B cell (primary cell): ENCODE measurements around the gene LSMEM2. TPM values are rescaled to one million over a fixed set of nuclear protein-coding genes. Genes with fewer than 3 reads are reported as not detected.

Experiments
- ATAC-seq: fragments of 200-7000 bp; cut with Tn5 transposase; one replicate; pipeline ENCODE4 v1.10.0; 2021; ENCODE audit warnings: low read depth, mild to moderate bottlenecking, moderate number of reproducible peaks, moderate library complexity
- CTCF ChIA-PET: fragments of 350-600 bp; sonication (Branson Sonifier 250); formaldehyde crosslinking; loops from one replicate; lab custom pipeline; 2021; ENCODE audit warnings: antibody characterized with exemption, inconsistent platforms; lab: Charles Lee
- POLR2A ChIA-PET: fragments of 350-600 bp; sonication (Branson Sonifier 250); formaldehyde crosslinking; loops from one replicate; lab custom pipeline; 2021; ENCODE audit warnings: antibody characterized with exemption; lab: Charles Lee
- DNase-seq: peaks from one replicate; pipeline ENCODE4 v3.0.0; 2013
- H2AFZ ChIP-seq: 2 replicates; pipeline ENCODE4 v1.6.1; 2012; ENCODE audit warnings: mild to moderate bottlenecking, low read depth, low read length; ENCODE audit not compliant: insufficient read depth, poor library complexity, severe bottlenecking
- H3K27ac ChIP-seq, 2 donors: 1 replicate in 1 of 2; 2 replicates in 1 of 2; pipeline ENCODE4 v1.5.1; 2012 to 2013; ENCODE audit warnings: low read length in 2 of 2, mild to moderate bottlenecking in 2 of 2, moderate library complexity in 1 of 2
- H3K27me3 ChIP-seq, 4 experiments: fragments of 200-600 bp in 1 of 4; sonication (generic) in 1 of 4; replicated peaks in 1 of 4; 1 replicate in 2 of 4; 2 replicates in 2 of 4; pipeline versions ENCODE4 v1.6.1 to v1.7.0; 2013 to 2016; ENCODE audit warnings: low read length in 3 of 4, mild to moderate bottlenecking in 2 of 4, mixed read lengths in 1 of 4, moderate library complexity in 1 of 4; ENCODE audit not compliant: insufficient read depth in 4 of 4, control insufficient read depth in 3 of 4; ENCODE audit errors: control extremely low read depth in 1 of 4
- H3K36me3 ChIP-seq, 2 experiments: replicated peaks in 1 of 2; 1 replicate in 1 of 2; 2 replicates in 1 of 2; pipeline versions ENCODE4 v1.6.1 to v1.7.1; 2013; ENCODE audit warnings: low read length in 1 of 2; ENCODE audit not compliant: insufficient read depth in 2 of 2, control insufficient read depth in 1 of 2; ENCODE audit errors: control extremely low read depth in 1 of 2, extremely low read depth in 1 of 2
- H3K4me1 ChIP-seq, 2 donors: fragments of 200-600 bp in 1 of 2; sonication (generic) in 1 of 2; 1 replicate in 1 of 2; 2 replicates in 1 of 2; pipeline versions ENCODE4 v1.5.1 to v1.6.1; 2013 to 2017; ENCODE audit warnings: low read length in 2 of 2; ENCODE audit not compliant: control insufficient read depth in 2 of 2, insufficient read depth in 2 of 2
- H3K4me2 ChIP-seq: replicated peaks from 2 replicates; pipeline ENCODE3; 2012; ENCODE audit warnings: mild to moderate bottlenecking, low read depth, low read length; ENCODE audit not compliant: poor library complexity, severe bottlenecking
- H3K4me3 ChIP-seq, 5 experiments: fragments of 200-600 bp in 1 of 5; sonication (generic) in 1 of 5; 1 replicate in 3 of 5; 2 replicates in 2 of 5; pipeline versions ENCODE4 v1.5.1 to v1.7.0; 2011 to 2016; ENCODE audit warnings: low read length in 4 of 5, mild to moderate bottlenecking in 4 of 5, low read depth in 2 of 5, control low read depth in 1 of 5, moderate library complexity in 1 of 5; ENCODE audit not compliant: insufficient read depth in 1 of 5; ENCODE audit errors: control extremely low read depth in 1 of 5, extremely low read depth in 1 of 5
- H3K79me2 ChIP-seq: fragments of 200-600 bp; sonication (generic); one replicate; pipeline ENCODE4 v1.6.0; 2016; ENCODE audit warnings: low read length; ENCODE audit not compliant: control insufficient read depth, insufficient read depth
- H3K9ac ChIP-seq: fragments of 200-600 bp; sonication (generic); 2 replicates; pipeline ENCODE4 v1.6.1; 2017; ENCODE audit warnings: mild to moderate bottlenecking, low read length, moderate library complexity
- H3K9me3 ChIP-seq, 3 donors: one replicate each; pipeline versions ENCODE4 v1.6.1 to v1.7.1; 2013; ENCODE audit warnings: low read length in 2 of 3; ENCODE audit not compliant: control insufficient read depth in 2 of 3, insufficient read depth in 1 of 3; ENCODE audit errors: control extremely low read depth in 1 of 3
- H4K20me1 ChIP-seq: 2 replicates; pipeline ENCODE4 v1.6.0; 2012; ENCODE audit warnings: mild to moderate bottlenecking, low read length; ENCODE audit not compliant: insufficient read depth, control insufficient read depth, poor library complexity, severe bottlenecking
- H3K27ac Mint-ChIP-seq: one replicate; pipeline ENCODE4 v1.8.0; 2021; ENCODE audit warnings: mixed read lengths
- H3K27me3 Mint-ChIP-seq: one replicate; pipeline ENCODE4 v1.8.0; 2021; ENCODE audit warnings: mixed read lengths
- H3K4me1 Mint-ChIP-seq: one replicate; pipeline ENCODE4 v1.8.0; 2021; ENCODE audit warnings: mixed read lengths
- H3K4me3 Mint-ChIP-seq: one replicate; pipeline ENCODE4 v1.8.0; 2021; ENCODE audit warnings: mixed read lengths
- H3K9me3 Mint-ChIP-seq: one replicate; pipeline ENCODE4 v1.8.0; 2022; ENCODE audit warnings: mixed read lengths; ENCODE audit not compliant: insufficient read depth
- EZH2 ChIP-seq: IDR thresholded peaks from 2 replicates; pipeline ENCODE4 v1.6.1; 2012; ENCODE audit warnings: borderline replicate concordance, low read depth, mild to moderate bottlenecking, moderate library complexity, low read length; ENCODE audit not compliant: insufficient read depth, poor library complexity, severe bottlenecking
- WGBS: methylation state at CpG from one replicate; pipeline ENCODE4 v1.1.5; 2013; ENCODE audit warnings: missing lambda C conversion rate; ENCODE audit not compliant: insufficient coverage; 5-methylcytosine and 5-hydroxymethylcytosine counted together
- intact Hi-C: fragments of 100-400 bp; cut with micrococcal nuclease; formaldehyde crosslinking; loops from one replicate; pipeline ENCODE4 v1.10.0; 2022
- polyA plus RNA-seq: library from polyadenylated mRNA; depleted of rRNA; stranded (reverse); fragments of >200 nt; gene quantifications from 2 replicates; pipeline ENCODE4 v1.2.3, GENCODE V29; 2012
- total RNA-seq, 2 donors: library from RNA; stranded (reverse); fragments of 120-200 nt in 1 of 2; gene quantifications; 1 replicate in 1 of 2; 2 replicates in 1 of 2; pipeline versions ENCODE4 v1.2.3 to v1.2.4, GENCODE V29; 2013 to 2022
- TF ChIP-seq, protein P1 (sequence below): fragments of 200-600 bp; IDR thresholded peaks from one replicate; pipeline ENCODE4 v1.8.0; 2022; ENCODE audit warnings: antibody characterized with exemption, mild to moderate bottlenecking

The LSMEM2 gene
- total and polyA plus RNA-seq, 2 donors (not counting 1 experiment from before 2014, with no cell fraction given), result not detected

DNA sequence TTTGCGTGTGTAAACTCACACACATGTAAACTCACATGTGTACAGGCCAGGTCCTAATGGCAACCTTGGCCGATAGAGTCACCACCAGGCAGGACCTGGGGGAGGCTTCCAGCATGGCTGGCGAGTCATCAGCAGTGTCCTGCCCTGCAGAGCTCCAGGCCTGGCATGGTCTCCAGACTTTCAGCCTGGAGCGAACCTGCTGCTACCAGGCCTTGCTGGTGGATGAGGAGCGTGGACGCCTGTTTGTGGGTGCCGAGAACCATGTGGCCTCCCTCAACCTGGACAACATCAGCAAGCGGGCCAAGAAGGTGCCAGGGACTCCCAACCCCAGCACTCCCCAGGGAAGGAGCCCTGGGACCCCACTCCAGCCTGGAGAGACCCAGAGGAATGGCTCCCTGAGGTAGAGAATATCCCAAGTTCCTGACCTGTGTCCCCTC lies 8.9 kb upstream of the LSMEM2 start:
- Mint-ChIP-seq H3K27me3 (peaks cover 31% of the 10 kb centered on the region), H3K4me1 (peaks cover 16% of the 10 kb centered on the region), H3K4me3 (no peak overlapping the region), H3K9me3 (no peaks in the 10 kb centered on the region), H3K27ac (no peak overlapping the region)
- Histone ChIP-seq H3K27ac (no peak overlapping the region), H3K27me3 (peaks cover 0 to 53% (median 17%) of the 10 kb centered on the region in 4 experiments), H3K36me3 (no peaks in the 10 kb centered on the region), H4K20me1 (peaks cover 10% of the 10 kb centered on the region), H3K4me3 (no peak overlapping the region), H3K4me2 (no peak overlapping the region), H3K4me1 (peaks cover 19 to 24% of the 10 kb centered on the region in 2 donors), H3K9me3 (no peaks in the 10 kb centered on the region), H3K9ac (no peak overlapping the region), H2AFZ (no peak overlapping the region), H3K79me2 (no peaks in the 10 kb centered on the region)
- 87% methylated on average over 7 of the region's 8 CpGs for WGBS
- ChIA-PET POLR2A (no interaction called here), CTCF (interaction anchor here (0.6 to 5.5 kb wide), 4 partner anchors 20 to 76 kb away, joined by 3 to 46 read pairs (median 10); partner anchors contain the start of gene GNAT1)
- DNase-seq, result no peak
- intact Hi-C loops, result no loop called here
- ATAC-seq, result no peak
- no peak for TF ChIP-seq EZH2
- TF ChIP-seq, protein P1, sequence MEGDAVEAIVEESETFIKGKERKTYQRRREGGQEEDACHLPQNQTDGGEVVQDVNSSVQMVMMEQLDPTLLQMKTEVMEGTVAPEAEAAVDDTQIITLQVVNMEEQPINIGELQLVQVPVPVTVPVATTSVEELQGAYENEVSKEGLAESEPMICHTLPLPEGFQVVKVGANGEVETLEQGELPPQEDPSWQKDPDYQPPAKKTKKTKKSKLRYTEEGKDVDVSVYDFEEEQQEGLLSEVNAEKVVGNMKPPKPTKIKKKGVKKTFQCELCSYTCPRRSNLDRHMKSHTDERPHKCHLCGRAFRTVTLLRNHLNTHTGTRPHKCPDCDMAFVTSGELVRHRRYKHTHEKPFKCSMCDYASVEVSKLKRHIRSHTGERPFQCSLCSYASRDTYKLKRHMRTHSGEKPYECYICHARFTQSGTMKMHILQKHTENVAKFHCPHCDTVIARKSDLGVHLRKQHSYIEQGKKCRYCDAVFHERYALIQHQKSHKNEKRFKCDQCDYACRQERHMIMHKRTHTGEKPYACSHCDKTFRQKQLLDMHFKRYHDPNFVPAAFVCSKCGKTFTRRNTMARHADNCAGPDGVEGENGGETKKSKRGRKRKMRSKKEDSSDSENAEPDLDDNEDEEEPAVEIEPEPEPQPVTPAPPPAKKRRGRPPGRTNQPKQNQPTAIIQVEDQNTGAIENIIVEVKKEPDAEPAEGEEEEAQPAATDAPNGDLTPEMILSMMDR, result no peak

DNA sequence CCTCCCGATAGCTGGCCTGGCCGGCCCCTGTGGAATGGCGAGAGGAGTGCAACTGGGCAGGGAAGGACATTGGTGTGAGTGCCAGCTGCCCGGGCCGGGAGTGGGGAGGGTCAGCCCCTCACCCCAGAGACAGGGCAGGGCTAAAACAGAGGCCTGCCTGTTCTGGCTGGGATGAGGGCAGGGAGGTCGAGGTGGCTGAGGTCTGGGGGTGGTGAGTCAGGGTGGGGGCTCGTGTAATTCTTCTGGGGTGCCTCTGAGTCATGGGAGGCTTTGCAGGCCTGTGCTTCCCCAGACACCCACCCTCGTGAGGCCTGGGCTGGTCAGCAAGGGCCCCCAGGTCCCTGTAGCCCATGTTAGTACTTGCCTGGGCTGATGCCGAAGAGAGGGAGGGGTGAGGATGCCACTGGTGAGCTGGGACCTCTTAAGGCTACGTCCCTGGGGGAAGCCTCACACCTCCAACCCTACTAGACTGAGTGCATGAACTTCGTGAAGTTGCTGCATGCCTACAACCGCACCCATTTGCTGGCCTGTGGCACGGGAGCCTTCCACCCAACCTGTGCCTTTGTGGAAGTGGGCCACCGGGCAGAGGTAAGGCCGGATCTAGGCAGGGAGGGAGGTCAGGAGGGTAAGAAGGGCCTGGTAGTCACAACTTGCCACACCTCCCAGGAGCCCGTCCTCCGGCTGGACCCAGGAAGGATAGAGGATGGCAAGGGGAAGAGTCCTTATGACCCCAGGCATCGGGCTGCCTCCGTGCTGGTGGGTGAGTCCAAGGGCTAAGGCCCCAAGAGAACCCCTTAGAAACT lies 8.3 kb upstream of the LSMEM2 start:
- no peak overlapping the region for H3K4me3 Mint-ChIP-seq
- peaks cover 34% of the 10 kb centered on the region for H3K27me3 Mint-ChIP-seq
- H4K20me1 ChIP-seq, result peaks cover 10% of the 10 kb centered on the region
- peaks cover 0 to 53% (median 20%) of the 10 kb centered on the region in 4 experiments for H3K27me3 ChIP-seq
- H3K27ac ChIP-seq, result no peak overlapping the region
- no peak overlapping the region for H3K27ac Mint-ChIP-seq
- H3K4me3 ChIP-seq, result no peak overlapping the region
- H3K4me1 ChIP-seq, result peaks cover 25 to 31% of the 10 kb centered on the region in 2 donors
- peaks cover 22% of the 10 kb centered on the region for H3K4me1 Mint-ChIP-seq
- no peaks in the 10 kb centered on the region for H3K9me3 ChIP-seq
- intact Hi-C loops, result no loop called here
- H3K79me2 ChIP-seq, result no peaks in the 10 kb centered on the region
- H2AFZ ChIP-seq, result no peak overlapping the region
- no peak overlapping the region for H3K4me2 ChIP-seq
- no peak overlapping the region for H3K9ac ChIP-seq
- WGBS, result 89% methylated on average over 10 of the region's 19 CpGs
- no peaks in the 10 kb centered on the region for H3K9me3 Mint-ChIP-seq
- DNase-seq (no peak), ATAC-seq (no peak)
- no peaks in the 10 kb centered on the region for H3K36me3 ChIP-seq
- ChIA-PET CTCF (interaction anchor here (0.6 to 5.5 kb wide), 8 partner anchors 9 to 151 kb away, joined by 3 to 46 read pairs (median 4); partner anchors contain the start of gene GNAT1), POLR2A (no interaction called here)
- TF ChIP-seq, protein P1, result no peak
- no peak for TF ChIP-seq EZH2
